Fibroblast of lung (primary cell): ENCODE data around the gene LCAT.

ENCODE experiments used
- CTCF ChIP-seq, 2 donors: IDR thresholded peaks in 1 of 2; conservative IDR thresholded peaks in 1 of 2; 1 replicate in 1 of 2; 2 replicates in 1 of 2; pipeline ENCODE4 v1.5.1; 2011 to 2012; ENCODE audit warnings: low read length in 2 of 2, control low read depth in 1 of 2, inconsistent platforms in 1 of 2, low read depth in 1 of 2, mild to moderate bottlenecking in 1 of 2
- EZH2 ChIP-seq: IDR thresholded peaks from 2 replicates; pipeline ENCODE4 v1.5.1; 2012; ENCODE audit warnings: low read length, control low read depth, mild to moderate bottlenecking; ENCODE audit errors: missing control alignments

- TF ChIP-seq EZH2 (no peak), CTCF (conservative IDR thresholded peaks at IDR 0.05 in 1 of 2, IDR thresholded peaks at IDR 0.05 in 1 of 2; ENCODE audit: low read depth in 1 of 2, low read length in 2 of 2) (no peak)
Observed at GRCh38 chr16:67966549-67967182, 22.7 kb upstream of the LCAT start.
